OCI-LY1 (cell line): ENCODE measurements around the gene COQ5.

ENCODE experiments used
- H2AFZ ChIP-seq: fragments of 200-600 bp; sonication (generic), shearing (Covaris generic); 2 replicates; pipeline ENCODE4 v1.6.0; 2014; ENCODE audit warnings: antibody characterized with exemption, mild to moderate bottlenecking, low read length
- H3F3A ChIP-seq: fragments of 200-600 bp; sonication (generic), shearing (Covaris generic); 2 replicates; pipeline ENCODE4 v1.6.0; 2014; ENCODE audit warnings: mild to moderate bottlenecking, antibody characterized with exemption, low read length, moderate library complexity; ENCODE audit not compliant: insufficient read depth
- H3K27ac ChIP-seq: fragments of 200-600 bp; sonication (generic); 2 replicates; pipeline ENCODE4 v1.5.1; 2014; ENCODE audit warnings: low read length, mixed run types, mild to moderate bottlenecking, low read depth; ENCODE audit not compliant: poor library complexity, severe bottlenecking
- H3K27me3 ChIP-seq: fragments of 200-600 bp; sonication (generic); 2 replicates; pipeline ENCODE4 v1.6.0; 2014; ENCODE audit warnings: antibody characterized with exemption, mild to moderate bottlenecking, low read length, moderate library complexity; ENCODE audit not compliant: insufficient read depth
- H3K36me3 ChIP-seq: fragments of 200-600 bp; sonication (generic); 2 replicates; pipeline ENCODE4 v1.6.1; 2014; ENCODE audit warnings: mild to moderate bottlenecking, antibody characterized with exemption, low read length, moderate library complexity, mixed read lengths; ENCODE audit not compliant: insufficient read depth
- H3K4me1 ChIP-seq: fragments of 200-600 bp; sonication (generic); 2 replicates; pipeline ENCODE4 v1.5.1; 2014; ENCODE audit warnings: mild to moderate bottlenecking, low read length, moderate library complexity; ENCODE audit not compliant: insufficient read depth, severe bottlenecking
- H3K4me2 ChIP-seq: fragments of 200-600 bp; sonication (generic), shearing (Covaris generic); 2 replicates; pipeline ENCODE4 v1.6.1; 2014; ENCODE audit warnings: low read length
- H3K4me3 ChIP-seq: fragments of 200-600 bp; sonication (generic); 2 replicates; pipeline ENCODE4 v1.5.1; 2014; ENCODE audit warnings: low read length, low read depth, mild to moderate bottlenecking, mixed read lengths; ENCODE audit not compliant: poor library complexity, severe bottlenecking
- H3K79me2 ChIP-seq: fragments of 200-600 bp; shearing (Covaris generic); 2 replicates; pipeline ENCODE4 v1.6.1; 2016; ENCODE audit warnings: mixed run types, low read length, mixed read lengths; ENCODE audit not compliant: insufficient read depth
- H3K9ac ChIP-seq: fragments of 200-600 bp; sonication (generic), shearing (Covaris generic); 2 replicates; pipeline ENCODE4 v1.6.1; 2014; ENCODE audit warnings: mild to moderate bottlenecking, low read length, mixed read lengths
- H3K9me2 ChIP-seq: fragments of 200-600 bp; sonication (generic), shearing (Covaris generic); 2 replicates; pipeline ENCODE4 v1.6.1; 2014; ENCODE audit warnings: low read depth, mild to moderate bottlenecking, low read length, mixed read lengths
- H3K9me3 ChIP-seq: fragments of 200-600 bp; shearing (Covaris generic); 2 replicates; pipeline ENCODE4 v1.6.1; 2014; ENCODE audit warnings: low read length, mixed read lengths
- H4K20me1 ChIP-seq: fragments of 200-600 bp; sonication (generic), shearing (Covaris generic); 2 replicates; pipeline ENCODE4 v1.6.0; 2016; ENCODE audit warnings: mild to moderate bottlenecking, low read length; ENCODE audit not compliant: insufficient read depth
- CTCF ChIP-seq: fragments of 200-600 bp; sonication (generic), shearing (Covaris generic); IDR thresholded peaks from 2 replicates; pipeline ENCODE4 v1.5.1; 2017; ENCODE audit warnings: mild to moderate bottlenecking, antibody characterized with exemption, low read length, moderate library complexity, mixed read lengths
- EZH2 ChIP-seq: fragments of 200-600 bp; sonication (generic), shearing (Covaris generic); IDR thresholded peaks from 2 replicates; pipeline ENCODE4 v1.8.0; 2017; ENCODE audit warnings: borderline replicate concordance, mixed run types, mild to moderate bottlenecking, antibody characterized with exemption, low read length, moderate library complexity, mixed read lengths

Gene COQ5

GRCh38 chr12:120479458-120479857 lies 49.5 kb downstream of the COQ5 start:
- Histone ChIP-seq H3F3A (no peaks in the 10 kb centered on the region), H2AFZ (no peak overlapping the region), H3K9me3 (no peaks in the 10 kb centered on the region), H3K79me2 (no peaks in the 10 kb centered on the region), H3K4me3 (no peak overlapping the region), H3K27me3 (no peaks in the 10 kb centered on the region), H4K20me1 (no peaks in the 10 kb centered on the region), H3K36me3 (peaks cover 4% of the 10 kb centered on the region; the same call in 1 of the 2 replicates), H3K9ac (no peak overlapping the region), H3K27ac (no peak overlapping the region), H3K4me2 (no peak overlapping the region), H3K9me2 (no peaks in the 10 kb centered on the region), H3K4me1 (peaks cover 25% of the 10 kb centered on the region)
- TF ChIP-seq EZH2 (no peak), CTCF (no peak)

DNA sequence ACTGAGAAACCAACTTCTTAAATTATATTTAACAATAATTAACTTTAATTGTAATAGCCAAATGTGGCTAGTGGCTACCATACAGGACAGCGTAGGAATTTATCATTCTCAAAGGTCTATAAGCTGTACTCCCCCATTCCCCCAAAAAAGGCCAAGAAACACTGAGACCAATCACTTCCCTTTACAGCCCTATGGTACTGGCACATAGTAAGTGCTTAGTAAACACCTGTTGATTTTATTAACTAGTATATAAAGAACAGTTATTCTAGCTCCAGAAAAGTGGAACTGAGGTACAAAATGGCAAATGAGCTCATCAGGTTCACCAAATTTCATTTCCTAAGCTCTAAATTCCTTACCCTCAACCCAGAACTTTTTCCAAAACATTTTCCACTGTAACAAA lies 53.3 kb downstream of the COQ5 start:
- Histone ChIP-seq H3K4me2 (no peak overlapping the region), H3F3A (no peaks in the 10 kb centered on the region), H3K79me2 (no peaks in the 10 kb centered on the region; the same call in 1 of the 2 replicates), H3K4me3 (no peak overlapping the region), H4K20me1 (no peaks in the 10 kb centered on the region), H3K9me3 (no peaks in the 10 kb centered on the region), H3K27me3 (no peaks in the 10 kb centered on the region), H2AFZ (no peak overlapping the region), H3K36me3 (no peaks in the 10 kb centered on the region), H3K4me1 (peaks cover 51% of the 10 kb centered on the region), H3K9me2 (no peaks in the 10 kb centered on the region), H3K27ac (peak overlapping the region; percentile 18), H3K9ac (no peak overlapping the region)
- TF ChIP-seq EZH2 (no peak), CTCF (no peak)

DNA sequence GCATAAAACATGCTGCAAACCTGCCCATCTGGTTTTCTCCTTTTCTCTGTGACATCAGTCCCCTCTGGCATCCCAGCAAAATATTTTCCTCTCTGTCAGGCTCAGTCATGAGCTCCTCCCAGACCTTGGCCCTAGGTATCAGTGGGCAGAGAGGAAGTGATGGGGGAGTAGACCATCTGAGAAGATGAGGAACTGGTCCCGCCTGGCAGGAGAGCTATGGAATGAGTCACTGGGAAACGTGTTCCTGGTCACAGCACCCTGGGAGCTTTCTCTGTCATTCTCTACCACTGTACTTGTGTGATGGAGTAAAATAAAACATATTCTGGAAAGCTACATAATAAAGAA lies 54.4 kb downstream of the COQ5 start:
- H3K4me2 ChIP-seq, result no peak overlapping the region
- no peak overlapping the region for H2AFZ ChIP-seq
- no peaks in the 10 kb centered on the region for H3K9me3 ChIP-seq
- H3K4me1 ChIP-seq, result peaks cover 57% of the 10 kb centered on the region
- no peaks in the 10 kb centered on the region for H3K27me3 ChIP-seq
- H3K4me3 ChIP-seq, result no peak overlapping the region
- peak overlapping the region; percentile 33 for H3K27ac ChIP-seq
- TF ChIP-seq EZH2 (no peak), CTCF (no peak)
- H3F3A ChIP-seq, result no peaks in the 10 kb centered on the region
- H3K79me2 ChIP-seq, result no peaks in the 10 kb centered on the region; the same call in 1 of the 2 replicates
- no peaks in the 10 kb centered on the region for H3K36me3 ChIP-seq
- H4K20me1 ChIP-seq, result no peaks in the 10 kb centered on the region
- no peaks in the 10 kb centered on the region for H3K9me2 ChIP-seq
- H3K9ac ChIP-seq, result no peak overlapping the region
